Astrocyte of the cerebellum (primary cell): ENCODE data around the gene SREBF1.

Experiments
- DNase-seq: peaks from one replicate; pipeline ENCODE4 v3.0.0-alpha.2; 2011; ENCODE audit warnings: low read depth
- H3K4me3 ChIP-seq: 2 replicates; pipeline ENCODE4 v1.5.1; 2011; ENCODE audit warnings: mild to moderate bottlenecking, low read depth, low read length, moderate library complexity
- in situ Hi-C: cut with HindIII; loops from 2 replicates; pipeline ENCODE4 v1.10.0; 2017; ENCODE audit warnings: low sequenced_read_pairs
- TF ChIP-seq, protein P1 (sequence below): IDR thresholded peaks from 2 replicates; pipeline ENCODE4 v1.5.1; 2012; ENCODE audit warnings: low read length, low read depth, moderate library complexity, mild to moderate bottlenecking; ENCODE audit errors: missing control alignments

SREBF1 gene

DNA sequence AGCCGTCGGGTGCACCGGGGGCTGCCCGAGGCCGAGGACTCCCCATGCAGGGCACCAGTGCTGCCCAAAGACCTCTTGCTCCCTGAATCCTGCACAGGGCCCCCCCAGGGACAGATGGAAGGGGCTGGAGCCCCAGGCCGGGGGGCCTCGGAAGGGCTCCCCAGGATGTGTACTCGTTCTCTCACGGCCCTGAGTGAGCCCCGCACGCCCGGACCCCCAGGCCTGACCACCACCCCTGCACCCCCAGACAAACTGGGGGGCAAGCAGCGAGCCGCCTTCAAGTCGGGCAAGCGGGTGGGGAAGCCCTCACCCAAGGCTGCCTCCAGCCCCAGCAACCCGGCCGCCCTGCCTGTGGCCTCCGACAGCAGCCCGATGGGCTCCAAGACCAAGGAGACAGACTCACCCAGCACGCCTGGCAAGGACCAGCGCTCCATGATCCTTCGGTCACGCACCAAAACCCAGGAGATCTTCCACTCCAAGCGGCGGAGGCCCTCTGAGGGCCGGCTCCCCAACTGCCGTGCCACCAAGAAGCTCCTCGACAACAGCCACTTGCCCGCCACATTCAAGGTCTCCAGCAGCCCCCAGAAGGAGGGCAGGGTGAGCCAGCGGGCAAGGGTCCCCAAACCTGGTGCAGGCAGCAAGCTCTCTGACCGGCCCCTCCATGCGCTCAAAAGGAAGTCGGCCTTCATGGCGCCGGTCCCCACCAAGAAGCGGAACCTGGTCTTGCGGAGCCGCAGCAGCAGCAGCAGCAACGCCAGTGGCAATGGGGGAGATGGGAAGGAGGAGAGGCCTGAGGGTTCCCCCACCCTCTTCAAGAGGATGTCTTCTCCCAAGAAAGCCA, 40.6 kb downstream of the SREBF1 start:
- no peak overlapping the region for H3K4me3 ChIP-seq
- in situ Hi-C loops, result no loop called here
- TF ChIP-seq, protein P1, sequence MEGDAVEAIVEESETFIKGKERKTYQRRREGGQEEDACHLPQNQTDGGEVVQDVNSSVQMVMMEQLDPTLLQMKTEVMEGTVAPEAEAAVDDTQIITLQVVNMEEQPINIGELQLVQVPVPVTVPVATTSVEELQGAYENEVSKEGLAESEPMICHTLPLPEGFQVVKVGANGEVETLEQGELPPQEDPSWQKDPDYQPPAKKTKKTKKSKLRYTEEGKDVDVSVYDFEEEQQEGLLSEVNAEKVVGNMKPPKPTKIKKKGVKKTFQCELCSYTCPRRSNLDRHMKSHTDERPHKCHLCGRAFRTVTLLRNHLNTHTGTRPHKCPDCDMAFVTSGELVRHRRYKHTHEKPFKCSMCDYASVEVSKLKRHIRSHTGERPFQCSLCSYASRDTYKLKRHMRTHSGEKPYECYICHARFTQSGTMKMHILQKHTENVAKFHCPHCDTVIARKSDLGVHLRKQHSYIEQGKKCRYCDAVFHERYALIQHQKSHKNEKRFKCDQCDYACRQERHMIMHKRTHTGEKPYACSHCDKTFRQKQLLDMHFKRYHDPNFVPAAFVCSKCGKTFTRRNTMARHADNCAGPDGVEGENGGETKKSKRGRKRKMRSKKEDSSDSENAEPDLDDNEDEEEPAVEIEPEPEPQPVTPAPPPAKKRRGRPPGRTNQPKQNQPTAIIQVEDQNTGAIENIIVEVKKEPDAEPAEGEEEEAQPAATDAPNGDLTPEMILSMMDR, result no peak
- no peak for DNase-seq

DNA sequence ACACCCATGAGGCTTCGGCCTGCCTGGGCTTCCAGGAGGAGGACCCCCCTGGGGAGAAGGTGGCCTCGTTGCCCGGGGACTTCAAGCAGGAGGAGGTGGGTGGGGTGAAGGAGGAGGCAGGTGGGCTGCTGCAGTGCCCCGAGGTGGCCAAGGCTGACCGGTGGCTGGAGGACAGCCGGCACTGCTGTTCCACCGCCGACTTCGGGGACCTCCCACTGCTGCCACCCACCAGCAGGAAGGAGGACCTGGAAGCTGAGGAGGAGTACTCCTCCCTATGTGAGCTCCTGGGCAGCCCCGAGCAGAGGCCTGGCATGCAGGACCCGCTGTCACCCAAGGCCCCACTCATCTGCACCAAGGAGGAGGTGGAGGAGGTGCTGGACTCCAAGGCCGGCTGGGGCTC, 41.5 kb downstream of the SREBF1 start:
- TF ChIP-seq, protein P1, result no peak
- in situ Hi-C loops, result no loop called here
- no peak overlapping the region for H3K4me3 ChIP-seq
- DNase-seq, result no peak

DNA sequence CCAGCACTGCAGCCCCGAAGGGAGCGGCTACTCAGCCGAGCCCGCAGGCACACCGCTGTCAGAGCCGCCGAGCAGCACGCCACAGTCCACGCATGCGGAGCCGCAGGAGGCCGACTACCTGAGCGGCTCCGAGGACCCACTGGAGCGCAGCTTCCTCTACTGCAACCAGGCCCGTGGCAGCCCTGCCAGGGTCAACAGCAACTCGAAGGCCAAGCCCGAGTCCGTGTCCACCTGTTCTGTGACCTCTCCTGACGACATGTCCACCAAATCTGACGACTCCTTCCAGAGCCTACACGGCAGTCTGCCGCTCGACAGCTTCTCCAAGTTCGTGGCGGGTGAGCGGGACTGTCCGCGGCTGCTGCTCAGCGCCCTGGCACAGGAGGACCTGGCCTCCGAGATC, 42.4 kb downstream of the SREBF1 start:
- DNase-seq, result no peak
- TF ChIP-seq, protein P1, result no peak
- no peak overlapping the region for H3K4me3 ChIP-seq
- in situ Hi-C loops, result no loop called here

DNA sequence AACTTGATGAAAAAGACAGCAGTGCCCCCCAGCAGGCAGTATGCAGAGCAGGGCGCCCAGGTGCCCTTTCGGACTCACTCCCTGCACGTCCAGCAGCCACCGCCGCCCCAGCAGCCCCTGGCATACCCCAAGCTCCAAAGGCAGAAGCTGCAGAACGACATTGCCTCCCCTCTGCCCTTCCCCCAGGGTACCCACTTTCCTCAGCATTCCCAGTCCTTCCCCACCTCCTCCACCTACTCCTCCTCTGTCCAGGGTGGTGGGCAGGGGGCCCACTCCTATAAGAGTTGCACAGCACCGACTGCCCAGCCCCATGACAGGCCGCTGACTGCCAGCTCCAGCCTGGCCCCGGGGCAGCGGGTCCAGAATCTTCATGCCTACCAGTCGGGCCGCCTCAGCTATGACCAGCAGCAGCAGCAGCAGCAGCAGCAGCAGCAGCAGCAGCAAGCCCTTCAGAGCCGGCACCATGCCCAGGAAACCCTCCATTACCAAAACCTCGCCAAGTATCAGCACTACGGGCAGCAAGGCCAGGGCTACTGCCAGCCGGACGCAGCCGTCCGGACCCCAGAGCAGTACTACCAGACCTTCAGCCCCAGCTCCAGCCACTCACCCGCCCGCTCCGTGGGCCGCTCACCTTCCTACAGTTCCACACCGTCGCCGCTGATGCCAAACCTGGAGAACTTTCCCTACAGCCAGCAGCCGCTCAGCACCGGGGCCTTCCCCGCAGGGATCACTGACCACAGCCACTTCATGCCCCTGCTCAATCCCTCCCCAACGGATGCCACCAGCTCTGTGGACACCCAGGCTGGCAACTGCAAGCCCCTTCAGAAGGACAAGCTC, 43.2 kb downstream of the SREBF1 start:
- TF ChIP-seq, protein P1, result no peak
- no peak overlapping the region for H3K4me3 ChIP-seq
- in situ Hi-C loops, result no loop called here
- no peak for DNase-seq

DNA sequence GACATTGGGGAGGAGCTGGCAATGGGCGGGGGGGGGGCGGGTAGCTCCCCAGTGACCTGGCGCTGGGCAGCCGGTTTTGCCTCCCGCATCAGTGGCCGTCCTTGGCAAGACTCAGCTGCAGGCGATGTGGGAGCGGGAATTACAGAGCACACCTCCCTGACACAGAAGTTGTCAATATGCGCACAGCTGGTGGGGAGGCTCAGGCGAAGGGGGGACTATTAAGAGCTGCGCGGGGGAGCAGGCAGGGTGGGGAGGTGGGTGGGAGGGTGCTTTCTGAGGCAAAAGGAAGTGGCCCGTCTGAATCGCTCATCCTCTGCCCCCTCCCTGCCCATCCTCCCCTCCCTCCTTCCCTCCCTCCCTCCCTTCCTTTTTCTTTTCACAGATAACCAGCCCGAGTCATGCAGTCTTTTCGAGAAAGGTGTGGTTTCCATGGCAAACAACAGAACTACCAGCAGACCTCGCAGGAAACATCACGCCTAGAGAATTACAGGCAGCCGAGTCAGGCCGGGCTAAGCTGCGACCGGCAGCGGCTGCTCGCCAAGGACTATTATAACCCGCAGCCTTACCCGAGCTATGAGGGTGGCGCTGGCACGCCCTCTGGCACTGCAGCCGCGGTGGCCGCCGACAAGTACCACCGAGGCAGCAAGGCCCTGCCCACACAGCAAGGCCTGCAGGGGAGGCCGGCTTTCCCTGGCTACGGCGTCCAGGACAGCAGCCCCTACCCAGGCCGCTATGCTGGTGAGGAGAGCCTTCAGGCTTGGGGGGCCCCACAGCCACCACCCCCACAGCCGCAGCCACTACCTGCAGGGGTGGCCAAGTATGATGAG, 44.0 kb downstream of the SREBF1 start:
- in situ Hi-C loops, result no loop called here
- H3K4me3 ChIP-seq, result no peak overlapping the region
- DNase-seq, result peak; percentile 45
- TF ChIP-seq, protein P1, result no peak

DNA sequence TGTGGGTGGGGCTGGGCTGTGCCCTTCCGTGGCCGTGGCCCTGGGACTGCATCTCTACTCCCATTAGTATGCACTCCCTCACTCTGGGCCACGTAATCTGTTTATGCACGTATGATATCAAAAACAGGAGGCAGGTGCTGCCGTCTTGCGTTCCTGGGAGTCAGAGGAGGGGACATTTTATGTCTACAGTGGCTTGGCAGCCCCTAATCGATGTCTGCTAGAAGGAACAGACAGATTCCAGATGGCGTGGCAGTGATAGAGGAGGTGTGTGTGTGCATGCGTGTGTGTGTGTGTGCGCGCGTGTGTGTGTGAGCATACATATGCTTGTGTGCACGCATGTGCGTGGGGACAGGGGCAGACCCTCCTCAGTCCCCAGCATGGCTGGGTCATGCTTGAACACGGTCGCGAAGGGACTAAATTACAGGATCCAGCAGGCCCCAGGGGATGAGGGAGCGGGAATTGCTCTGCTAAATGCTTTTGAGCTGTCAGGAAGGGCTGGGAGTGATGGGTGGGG, 44.7 kb downstream of the SREBF1 start:
- no peak for DNase-seq
- TF ChIP-seq, protein P1, result no peak
- in situ Hi-C loops, result no loop called here
- no peak overlapping the region for H3K4me3 ChIP-seq
